ENCODE measurements around the gene ABCG2.
"Not testable (repeated sequence)": the region's sequence is repeated elsewhere in the genome, so short reads cannot be mapped to it uniquely, and the experiment has no call there.

The ABCG2 gene

GRCh38 chr4:88112856-88113255 lies 45.6 kb downstream of the ABCG2 start:
- no peaks in the 10 kb centered on the region for H3K4me1 Mint-ChIP-seq (ENCODE audit: low read depth)
- H3K36me3 Mint-ChIP-seq (ENCODE audit: low read depth), result no peaks in the 10 kb centered on the region
- H3K9me3 Mint-ChIP-seq, result no peaks in the 10 kb centered on the region
- no peak overlapping the region for H3K27ac Mint-ChIP-seq
- no peak overlapping the region for H3K4me3 Mint-ChIP-seq
- H3K27me3 Mint-ChIP-seq, result no peaks in the 10 kb centered on the region
- DNase-seq, result no peak

DNA sequence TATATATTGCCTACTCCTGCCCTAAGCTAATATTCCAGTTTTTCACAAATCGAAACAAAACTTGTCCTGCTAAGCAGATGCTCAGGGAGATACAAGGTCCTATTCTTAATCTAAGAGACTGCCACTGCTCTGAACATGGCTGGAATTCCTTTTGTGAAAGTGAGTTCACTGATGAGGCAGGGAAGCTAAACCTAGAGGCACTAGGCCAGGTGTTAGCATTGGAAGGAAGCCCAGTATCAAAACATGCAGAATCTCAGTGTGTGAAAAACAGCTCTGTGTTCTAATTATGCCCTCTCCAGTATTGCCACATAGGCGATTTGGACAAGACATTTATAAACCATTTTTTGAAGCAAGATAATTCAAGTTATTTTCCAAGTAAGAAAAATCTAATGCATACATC lies 47.6 kb downstream of the ABCG2 start:
- no peaks in the 10 kb centered on the region for H3K9me3 Mint-ChIP-seq
- no peak overlapping the region for H3K27ac Mint-ChIP-seq
- H3K4me1 Mint-ChIP-seq (ENCODE audit: low read depth), result peaks cover 15% of the 10 kb centered on the region
- H3K36me3 Mint-ChIP-seq (ENCODE audit: low read depth), result no peaks in the 10 kb centered on the region
- DNase-seq, result no peak
- no peaks in the 10 kb centered on the region for H3K27me3 Mint-ChIP-seq
- no peak overlapping the region for H3K4me3 Mint-ChIP-seq

DNA sequence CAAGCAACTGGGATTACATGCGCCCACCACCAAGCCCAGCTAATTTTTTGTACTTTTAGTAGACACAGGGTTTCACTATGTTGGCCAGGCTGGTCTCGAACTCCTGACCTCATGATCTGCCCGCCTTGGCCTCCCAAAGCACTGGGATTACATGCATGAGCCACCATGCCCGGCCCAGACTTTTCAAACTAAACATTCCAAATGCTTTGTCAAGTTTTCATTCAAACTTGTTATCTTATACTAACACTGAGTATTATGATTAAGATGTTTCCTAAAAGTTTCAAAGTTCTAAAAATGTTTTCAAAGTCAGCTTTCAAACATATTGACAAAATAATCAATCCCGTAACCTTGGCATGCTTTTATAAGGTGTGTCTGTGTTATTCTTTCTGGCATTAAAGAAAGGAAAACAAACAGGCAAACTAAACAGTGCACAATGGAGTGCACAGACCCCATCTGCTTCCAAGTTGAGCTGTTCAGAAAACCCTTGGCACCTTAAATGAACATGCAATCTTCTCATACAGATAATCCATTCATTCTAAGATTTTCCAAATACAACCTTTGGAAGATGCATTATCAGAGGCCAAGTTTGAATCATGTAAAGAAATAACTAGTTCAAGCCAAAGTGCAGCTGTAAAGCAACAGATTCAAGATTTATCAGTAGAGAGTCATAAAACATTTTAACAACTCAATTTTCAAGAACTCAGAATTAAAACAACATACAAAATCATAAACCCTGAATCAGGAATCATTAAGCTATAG lies 49.1 kb downstream of the ABCG2 start:
- Mint-ChIP-seq H3K27ac (no peak overlapping the region), H3K9me3 (no peaks in the 10 kb centered on the region), H3K36me3 (ENCODE audit: low read depth) (no peaks in the 10 kb centered on the region), H3K27me3 (no peaks in the 10 kb centered on the region), H3K4me1 (ENCODE audit: low read depth) (peaks cover 18% of the 10 kb centered on the region), H3K4me3 (no peak overlapping the region)
- no peak for DNase-seq

- no peak overlapping the region for H3K4me3 Mint-ChIP-seq
- no peaks in the 10 kb centered on the region for H3K9me3 Mint-ChIP-seq
- DNase-seq, result no peak
- no peak overlapping the region for H3K27ac Mint-ChIP-seq
- H3K27me3 Mint-ChIP-seq, result no peaks in the 10 kb centered on the region
- H3K4me1 Mint-ChIP-seq (ENCODE audit: low read depth), result peaks cover 18% of the 10 kb centered on the region
- no peaks in the 10 kb centered on the region for H3K36me3 Mint-ChIP-seq (ENCODE audit: low read depth)
Observed at GRCh38 chr4:88108747-88109122, 49.7 kb downstream of the ABCG2 start.

DNA sequence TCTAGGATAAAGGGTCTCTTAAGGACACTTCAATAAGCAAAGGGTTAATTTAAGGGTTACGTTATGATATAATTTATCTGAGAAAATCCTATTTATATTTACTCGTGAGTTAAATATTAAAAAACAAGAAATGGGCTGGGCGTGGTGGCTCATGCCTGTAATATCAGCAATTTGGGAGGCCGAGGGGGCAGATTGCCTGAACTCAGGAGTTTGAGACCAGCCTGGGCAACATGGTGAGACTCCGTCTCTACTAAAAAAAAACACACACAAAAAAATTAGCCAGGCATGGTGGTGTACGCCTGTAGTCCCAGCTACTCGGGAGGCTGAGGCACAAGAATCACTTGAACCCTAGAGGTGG lies 50.4 kb downstream of the ABCG2 start:
- H3K27ac Mint-ChIP-seq; H3K36me3 Mint-ChIP-seq (ENCODE audit: low read depth): not testable (repeated sequence)

GRCh38 chr4:88107406-88108107 lies 50.9 kb downstream of the ABCG2 start:
- Mint-ChIP-seq H3K4me3 (no peak overlapping the region), H3K36me3 (ENCODE audit: low read depth) (no peaks in the 10 kb centered on the region), H3K9me3 (no peaks in the 10 kb centered on the region), H3K27me3 (no peaks in the 10 kb centered on the region), H3K27ac (no peak overlapping the region), H3K4me1 (ENCODE audit: low read depth) (peaks cover 18% of the 10 kb centered on the region)
- DNase-seq, result no peak

More for the DNA sequence above, 50.4 kb downstream of the ABCG2 start:
- H3K4me1 Mint-ChIP-seq (ENCODE audit: low read depth), result peaks cover 18% of the 10 kb centered on the region
- H3K4me3 Mint-ChIP-seq, H3K27me3 Mint-ChIP-seq, DNase-seq, H3K9me3 Mint-ChIP-seq: not testable (repeated sequence)

DNA sequence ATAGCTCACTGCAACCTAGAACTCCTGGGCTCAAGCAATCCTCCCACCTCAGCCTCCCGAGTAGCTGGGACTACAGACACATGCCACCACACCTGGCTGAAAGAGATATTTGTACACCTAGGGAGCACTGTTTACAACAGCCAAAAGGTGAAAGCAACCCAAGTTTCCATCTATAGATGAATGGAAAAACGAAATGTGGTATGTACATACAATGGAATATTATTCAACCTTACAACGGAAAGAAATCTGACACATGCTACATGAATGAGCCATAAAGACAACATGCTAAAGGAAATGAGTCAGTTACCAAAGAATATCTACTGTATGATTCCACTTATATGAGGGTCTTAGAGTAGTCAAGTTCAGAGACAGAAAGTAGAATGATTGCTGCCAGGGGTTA lies 52.2 kb downstream of the ABCG2 start:
- peak overlapping the region; percentile 34 for H3K27ac Mint-ChIP-seq
- peaks cover 18% of the 10 kb centered on the region for H3K4me1 Mint-ChIP-seq (ENCODE audit: low read depth)
- DNase-seq, result no peak
- peaks cover 3% of the 10 kb centered on the region for H3K27me3 Mint-ChIP-seq
- H3K9me3 Mint-ChIP-seq, result no peaks in the 10 kb centered on the region
- no peaks in the 10 kb centered on the region for H3K36me3 Mint-ChIP-seq (ENCODE audit: low read depth)
- H3K4me3 Mint-ChIP-seq, result no peak overlapping the region

DNA sequence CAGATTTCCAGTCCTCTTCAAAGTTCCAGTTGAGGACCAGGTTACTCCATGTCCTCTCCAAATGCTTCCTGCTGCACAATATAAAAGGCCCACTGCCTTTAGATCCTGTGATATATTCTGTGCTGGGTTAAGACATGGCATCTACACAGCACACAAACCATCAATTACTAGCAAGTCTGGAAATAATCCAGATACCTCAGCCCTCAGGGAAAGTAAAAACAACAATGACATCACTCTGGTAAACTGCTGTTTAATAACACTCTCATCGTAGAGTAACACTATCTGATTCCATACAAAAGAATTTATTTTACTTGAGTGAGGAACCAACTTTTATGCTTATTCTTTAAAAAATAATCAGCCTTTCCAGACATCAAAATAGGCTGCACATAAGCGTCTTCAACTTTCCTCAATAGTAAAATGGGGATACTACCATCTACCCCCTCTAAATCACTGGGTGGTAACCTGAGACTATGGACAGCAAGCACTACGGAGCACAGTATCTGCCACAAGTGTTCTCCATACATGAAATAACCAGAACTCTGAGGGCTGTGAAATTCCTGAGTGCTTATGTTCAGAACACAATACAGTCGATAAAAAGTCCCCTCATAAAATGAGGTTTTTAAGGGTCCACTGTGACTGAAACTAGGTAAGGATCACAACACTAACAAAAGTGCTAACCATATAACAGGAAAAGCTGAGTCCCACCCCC lies 53.4 kb downstream of the ABCG2 start:
- no peaks in the 10 kb centered on the region for H3K36me3 Mint-ChIP-seq (ENCODE audit: low read depth)
- H3K27ac Mint-ChIP-seq, result no peak overlapping the region
- H3K27me3 Mint-ChIP-seq, result peaks cover 6% of the 10 kb centered on the region
- no peak for DNase-seq
- no peaks in the 10 kb centered on the region for H3K9me3 Mint-ChIP-seq
- no peak overlapping the region for H3K4me3 Mint-ChIP-seq
- peaks cover 18% of the 10 kb centered on the region for H3K4me1 Mint-ChIP-seq (ENCODE audit: low read depth)

GRCh38 chr4:88102026-88102425 lies 56.4 kb downstream of the ABCG2 start:
- Mint-ChIP-seq H3K27ac (no peak overlapping the region), H3K36me3 (ENCODE audit: low read depth) (no peaks in the 10 kb centered on the region), H3K4me3 (no peak overlapping the region), H3K4me1 (ENCODE audit: low read depth) (peaks cover 15% of the 10 kb centered on the region), H3K9me3 (no peaks in the 10 kb centered on the region), H3K27me3 (peaks cover 9% of the 10 kb centered on the region)
- DNase-seq, result no peak

DNA sequence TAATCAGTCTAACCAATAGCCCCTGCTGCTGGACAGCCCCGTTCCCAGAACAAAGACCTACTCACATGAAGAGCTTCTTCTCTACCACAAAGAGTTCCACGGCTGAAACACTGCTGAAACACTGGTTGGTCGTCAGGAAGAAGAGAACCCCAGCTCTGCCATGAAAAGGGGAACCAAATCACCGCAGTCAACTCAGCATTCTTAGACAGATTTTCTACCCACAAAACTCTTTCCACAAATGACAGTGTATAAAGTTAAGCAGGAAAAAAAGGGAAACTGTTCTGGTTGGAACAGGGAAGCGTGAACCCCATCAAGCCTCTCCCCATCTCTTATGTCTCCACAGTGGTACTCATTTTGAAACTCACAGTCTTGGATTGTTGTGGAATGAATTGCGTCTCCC lies 57.3 kb downstream of the ABCG2 start:
- Mint-ChIP-seq H3K4me1 (ENCODE audit: low read depth) (peaks cover 6% of the 10 kb centered on the region), H3K36me3 (ENCODE audit: low read depth) (no peaks in the 10 kb centered on the region), H3K27me3 (peaks cover 9% of the 10 kb centered on the region), H3K9me3 (no peaks in the 10 kb centered on the region), H3K4me3 (no peak overlapping the region), H3K27ac (no peak overlapping the region)
- DNase-seq, result no peak

DNA sequence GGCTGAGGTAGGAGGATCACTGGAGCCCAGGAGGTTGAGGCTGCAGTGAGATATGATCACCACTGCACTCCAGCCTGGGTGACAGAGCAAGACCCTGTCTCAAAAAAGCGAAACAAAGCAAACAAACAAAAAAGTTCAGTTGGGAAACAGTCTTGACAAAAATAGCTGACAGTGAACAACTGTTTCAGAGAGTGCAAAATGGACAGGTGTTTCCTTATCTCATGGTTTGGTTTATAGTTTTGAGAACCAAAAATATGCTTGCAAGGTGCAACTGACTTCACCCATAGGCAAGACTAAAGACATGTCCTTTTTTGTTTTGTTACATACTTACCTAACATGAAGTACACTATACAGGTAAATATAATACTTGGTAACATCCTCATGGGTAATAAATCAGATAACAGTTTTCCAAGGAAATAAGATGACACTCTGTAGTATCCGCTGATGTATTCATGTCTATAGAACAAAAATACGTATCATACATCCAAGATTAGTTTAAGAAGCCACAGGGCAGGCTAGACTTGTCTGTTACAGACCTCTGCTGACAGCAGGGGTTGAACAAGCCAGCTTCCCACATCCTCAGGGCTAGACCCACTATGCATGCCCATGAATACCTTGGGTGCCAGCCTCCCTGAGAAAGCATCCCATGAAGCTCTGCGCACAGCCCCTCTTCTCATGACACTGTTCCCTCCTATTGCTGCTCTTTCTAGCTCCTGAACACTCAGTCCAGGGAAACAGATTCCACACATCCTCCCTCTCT lies 59.3 kb downstream of the ABCG2 start:
- H3K27me3 Mint-ChIP-seq, result peaks cover 9% of the 10 kb centered on the region
- H3K4me3 Mint-ChIP-seq, result no peak overlapping the region
- no peak overlapping the region for H3K27ac Mint-ChIP-seq
- H3K4me1 Mint-ChIP-seq (ENCODE audit: low read depth), result no peaks in the 10 kb centered on the region
- no peaks in the 10 kb centered on the region for H3K9me3 Mint-ChIP-seq
- no peak for DNase-seq
- H3K36me3 Mint-ChIP-seq (ENCODE audit: low read depth), result no peaks in the 10 kb centered on the region

DNA sequence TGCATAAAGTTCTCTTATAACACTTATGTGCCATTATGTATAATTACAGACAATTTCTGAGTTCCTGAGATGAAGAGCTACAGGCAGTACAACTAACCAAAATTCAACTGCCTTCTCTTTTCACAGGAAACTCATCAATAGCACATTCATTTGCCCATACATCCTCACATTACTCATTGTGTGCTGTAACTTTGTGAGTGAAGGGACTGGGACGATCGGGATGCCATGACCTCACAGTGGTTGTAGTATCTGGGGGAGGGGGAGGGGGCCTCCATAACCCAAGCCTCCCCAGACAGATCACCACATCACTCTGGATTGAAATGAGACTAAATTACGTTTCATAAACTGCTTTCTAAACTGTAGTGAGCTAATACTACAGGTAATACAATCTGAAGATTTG lies 60.7 kb downstream of the ABCG2 start:
- Mint-ChIP-seq H3K4me1 (ENCODE audit: low read depth) (no peaks in the 10 kb centered on the region), H3K36me3 (ENCODE audit: low read depth) (no peaks in the 10 kb centered on the region), H3K27me3 (peaks cover 9% of the 10 kb centered on the region), H3K4me3 (no peak overlapping the region), H3K9me3 (no peaks in the 10 kb centered on the region), H3K27ac (no peak overlapping the region)
- DNase-seq, result no peak

DNA sequence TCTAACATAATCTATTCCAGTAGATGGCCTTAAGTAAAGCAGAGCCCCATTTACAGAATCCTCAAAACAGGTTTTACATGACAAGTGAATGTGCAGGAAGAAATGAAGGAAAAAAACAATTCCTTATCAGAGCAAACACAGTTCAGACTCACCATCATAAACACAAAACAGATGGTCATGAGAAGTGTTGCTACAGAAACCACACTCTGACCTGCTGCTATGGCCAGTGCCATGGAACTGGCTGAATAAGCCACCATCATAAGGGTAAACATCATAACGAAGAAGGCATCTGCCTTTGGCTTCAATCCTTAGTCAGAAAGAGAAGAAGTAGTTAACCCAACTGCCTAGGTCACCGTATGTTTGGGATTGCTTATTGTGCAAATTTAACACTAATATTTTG lies 61.1 kb downstream of the ABCG2 start:
- no peak overlapping the region for H3K27ac Mint-ChIP-seq
- no peak overlapping the region for H3K4me3 Mint-ChIP-seq
- H3K4me1 Mint-ChIP-seq (ENCODE audit: low read depth), result no peaks in the 10 kb centered on the region
- H3K36me3 Mint-ChIP-seq (ENCODE audit: low read depth), result no peaks in the 10 kb centered on the region
- no peak for DNase-seq
- H3K27me3 Mint-ChIP-seq, result peaks cover 9% of the 10 kb centered on the region
- no peaks in the 10 kb centered on the region for H3K9me3 Mint-ChIP-seq

- Mint-ChIP-seq H3K27ac (no peak overlapping the region), H3K36me3 (ENCODE audit: low read depth) (no peaks in the 10 kb centered on the region), H3K4me3 (no peak overlapping the region), H3K9me3 (no peaks in the 10 kb centered on the region), H3K27me3 (no peaks in the 10 kb centered on the region), H3K4me1 (ENCODE audit: low read depth) (no peaks in the 10 kb centered on the region)
- no peak for DNase-seq
Observed at GRCh38 chr4:88093874-88094273, 64.6 kb downstream of the ABCG2 start.
